Measurements from ENCODE around the gene NIPAL3.

The NIPAL3 gene

DNA sequence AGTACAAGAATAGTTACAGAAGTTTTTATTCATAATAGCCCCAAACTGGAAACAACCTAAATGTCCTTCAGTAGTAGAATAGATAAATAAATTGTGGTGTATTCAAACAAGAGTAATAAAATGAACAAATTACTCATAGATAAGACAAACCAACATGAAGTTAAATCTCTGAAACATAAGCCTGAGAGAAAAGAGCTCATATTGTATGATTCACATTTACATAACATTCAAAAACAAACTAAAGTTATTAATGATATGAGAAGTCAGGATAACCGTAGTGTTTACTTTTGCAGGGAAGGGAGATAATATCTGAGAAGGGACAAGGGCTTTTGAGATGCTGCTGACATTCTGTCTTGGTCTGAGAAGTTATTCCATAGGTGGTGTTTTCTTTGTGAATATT, 15.5 kb upstream of the NIPAL3 start:
- Histone ChIP-seq H3K36me3 (replicated peaks in 1 of 2; ENCODE audit: control insufficient read depth in 2 of 2, insufficient read depth in 2 of 2, low read length in 2 of 2) (no peaks in the 10 kb centered on the region), H4K8ac (ENCODE audit: low read depth, low read length) (no peak overlapping the region), H3K14ac (ENCODE audit: low read length) (no peak overlapping the region), H3K79me1 (ENCODE audit: low read depth, low read length) (no peaks in the 10 kb centered on the region), H2BK120ac (ENCODE audit: low read depth, low read length) (no peak overlapping the region), H3K4me1 (ENCODE audit: control insufficient read depth in 2 of 2, insufficient read depth in 1 of 2, low read depth in 1 of 2, low read length in 2 of 2) (no peaks in the 10 kb centered on the region), H2AFZ (ENCODE audit: low read length) (no peak overlapping the region), H3K18ac (ENCODE audit: low read length) (no peak overlapping the region), H3K27ac (replicated peaks; ENCODE audit: low read length) (no peak overlapping the region), H3K9me3 (replicated peaks in 1 of 2; ENCODE audit: control insufficient read depth in 2 of 2, insufficient read depth in 1 of 2, low read depth in 1 of 2, low read length in 2 of 2) (no peaks in the 10 kb centered on the region), H3K4ac (ENCODE audit: low read length) (no peak overlapping the region), H2AK5ac (ENCODE audit: low read depth, low read length) (no peak overlapping the region), H3K4me2 (ENCODE audit: insufficient read depth, low read length, poor library complexity, severe bottlenecking) (no peak overlapping the region), H3K27me3 (ENCODE audit: control insufficient read depth in 3 of 3, insufficient read depth in 3 of 3, low read depth in 1 of 3, low read length in 3 of 3) (no peaks in the 10 kb centered on the region), H2BK15ac (ENCODE audit: low read length) (no peak overlapping the region), H2BK12ac (ENCODE audit: low read length) (no peak overlapping the region), H3K4me3 (ENCODE audit: low read length in 2 of 2) (no peak overlapping the region), H4K91ac (ENCODE audit: low read depth, low read length, poor library complexity) (no peak overlapping the region), H2BK5ac (ENCODE audit: low read length) (no peak overlapping the region), H3K23ac (ENCODE audit: low read depth, low read length, poor library complexity) (no peak overlapping the region), H3K9ac (ENCODE audit: low read depth, low read length, poor library complexity) (no peak overlapping the region)
- DNase-seq (ENCODE audit: low spot score): no peak
- WGBS, 2 donors (ENCODE audit: extremely low coverage in 2 of 2, insufficient read length in 2 of 2, insufficient replicate concordance in 1 of 2): no CpG with 5 or more reads among the region's 1 CpG

DNA sequence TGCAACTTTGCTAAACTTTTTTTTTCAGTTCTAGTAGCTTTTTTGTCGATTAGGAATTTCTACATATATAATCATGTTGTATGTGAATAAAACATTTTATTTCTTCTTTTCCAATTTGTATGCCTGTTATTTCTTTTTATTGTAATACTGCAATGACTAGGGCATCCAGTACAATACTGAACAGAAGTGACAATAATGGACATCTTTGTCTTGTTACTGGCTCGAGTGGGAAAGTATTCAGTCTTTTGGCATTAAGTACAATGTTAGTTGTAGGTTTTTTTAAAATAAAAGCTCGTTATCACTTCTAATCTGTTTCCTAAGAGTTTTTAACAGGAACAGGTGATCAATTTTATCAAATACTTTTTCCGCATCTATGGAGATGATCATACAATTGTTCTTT, 11.8 kb upstream of the NIPAL3 start:
- Histone ChIP-seq H3K23ac (ENCODE audit: low read depth, low read length, poor library complexity) (no peak overlapping the region), H2BK5ac (ENCODE audit: low read length) (no peak overlapping the region), H2AK5ac (ENCODE audit: low read depth, low read length) (no peak overlapping the region)

GRCh38 chr1:24406788-24407187, 8.8 kb upstream of the NIPAL3 start:
- Histone ChIP-seq H2AK5ac (ENCODE audit: low read depth, low read length) (no peak overlapping the region), H3K23ac (ENCODE audit: low read depth, low read length, poor library complexity) (no peak overlapping the region), H3K18ac (ENCODE audit: low read length) (no peak overlapping the region), H2BK15ac (ENCODE audit: low read length) (no peak overlapping the region), H2BK5ac (ENCODE audit: low read length) (no peak overlapping the region), H2BK120ac (ENCODE audit: low read depth, low read length) (no peak overlapping the region), H3K36me3 (replicated peaks in 1 of 2; ENCODE audit: control insufficient read depth in 2 of 2, insufficient read depth in 2 of 2, low read length in 2 of 2) (no peaks in the 10 kb centered on the region), H3K4me3 (ENCODE audit: low read length in 2 of 2) (no peak overlapping the region), H2BK12ac (ENCODE audit: low read length) (no peak overlapping the region), H3K4ac (ENCODE audit: low read length) (no peak overlapping the region), H3K79me1 (ENCODE audit: low read depth, low read length) (no peaks in the 10 kb centered on the region), H3K9ac (ENCODE audit: low read depth, low read length, poor library complexity) (no peak overlapping the region), H2AFZ (ENCODE audit: low read length) (no peak overlapping the region), H3K14ac (ENCODE audit: low read length) (no peak overlapping the region), H3K9me3 (replicated peaks in 1 of 2; ENCODE audit: control insufficient read depth in 2 of 2, insufficient read depth in 1 of 2, low read depth in 1 of 2, low read length in 2 of 2) (no peaks in the 10 kb centered on the region), H4K91ac (ENCODE audit: low read depth, low read length, poor library complexity) (no peak overlapping the region), H3K27ac (replicated peaks; ENCODE audit: low read length) (no peak overlapping the region), H3K4me2 (ENCODE audit: insufficient read depth, low read length, poor library complexity, severe bottlenecking) (no peak overlapping the region), H3K4me1 (ENCODE audit: control insufficient read depth in 2 of 2, insufficient read depth in 1 of 2, low read depth in 1 of 2, low read length in 2 of 2) (no peaks in the 10 kb centered on the region), H4K8ac (ENCODE audit: low read depth, low read length) (no peak overlapping the region), H3K27me3 (ENCODE audit: control insufficient read depth in 3 of 3, insufficient read depth in 3 of 3, low read depth in 1 of 3, low read length in 3 of 3) (peaks cover 0 to 5% (median 0%) of the 10 kb centered on the region in 3 experiments)
- DNase-seq (ENCODE audit: low spot score): no peak
- no CpG with 5 or more reads among the region's 1 CpG for WGBS, 2 donors (ENCODE audit: extremely low coverage in 2 of 2, insufficient read length in 2 of 2, insufficient replicate concordance in 1 of 2)

More for the DNA sequence above, 11.8 kb upstream of the NIPAL3 start:
- H3K4me2 ChIP-seq (ENCODE audit: insufficient read depth, low read length, poor library complexity, severe bottlenecking): no peak overlapping the region
- no peak overlapping the region for H4K8ac ChIP-seq (ENCODE audit: low read depth, low read length)
- WGBS, 2 donors (ENCODE audit: extremely low coverage in 2 of 2, insufficient read length in 2 of 2, insufficient replicate concordance in 1 of 2): no CpG with 5 or more reads among the region's 4 CpGs
- no peak overlapping the region for H3K4me3 ChIP-seq (ENCODE audit: low read length in 2 of 2)
- DNase-seq (ENCODE audit: low spot score): no peak
- no peak overlapping the region for H2AFZ ChIP-seq (ENCODE audit: low read length)
- H3K36me3 ChIP-seq (replicated peaks in 1 of 2; ENCODE audit: control insufficient read depth in 2 of 2, insufficient read depth in 2 of 2, low read length in 2 of 2): no peaks in the 10 kb centered on the region
- H3K27ac ChIP-seq (replicated peaks; ENCODE audit: low read length): no peak overlapping the region
- no peak overlapping the region for H3K18ac ChIP-seq (ENCODE audit: low read length)
- no peak overlapping the region for H3K14ac ChIP-seq (ENCODE audit: low read length)
- H2BK120ac ChIP-seq (ENCODE audit: low read depth, low read length): no peak overlapping the region
- no peak overlapping the region for H4K91ac ChIP-seq (ENCODE audit: low read depth, low read length, poor library complexity)
- H3K4me1 ChIP-seq (ENCODE audit: control insufficient read depth in 2 of 2, insufficient read depth in 1 of 2, low read depth in 1 of 2, low read length in 2 of 2): no peaks in the 10 kb centered on the region
- no peaks in the 10 kb centered on the region for H3K9me3 ChIP-seq (replicated peaks in 1 of 2; ENCODE audit: control insufficient read depth in 2 of 2, insufficient read depth in 1 of 2, low read depth in 1 of 2, low read length in 2 of 2)
- no peak overlapping the region for H2BK15ac ChIP-seq (ENCODE audit: low read length)
- no peak overlapping the region for H3K9ac ChIP-seq (ENCODE audit: low read depth, low read length, poor library complexity)
- no peak overlapping the region for H2BK12ac ChIP-seq (ENCODE audit: low read length)
- no peak overlapping the region for H3K4ac ChIP-seq (ENCODE audit: low read length)
- no peaks in the 10 kb centered on the region for H3K79me1 ChIP-seq (ENCODE audit: low read depth, low read length)
- H3K27me3 ChIP-seq (ENCODE audit: control insufficient read depth in 3 of 3, insufficient read depth in 3 of 3, low read depth in 1 of 3, low read length in 3 of 3): no peaks in the 10 kb centered on the region

DNA sequence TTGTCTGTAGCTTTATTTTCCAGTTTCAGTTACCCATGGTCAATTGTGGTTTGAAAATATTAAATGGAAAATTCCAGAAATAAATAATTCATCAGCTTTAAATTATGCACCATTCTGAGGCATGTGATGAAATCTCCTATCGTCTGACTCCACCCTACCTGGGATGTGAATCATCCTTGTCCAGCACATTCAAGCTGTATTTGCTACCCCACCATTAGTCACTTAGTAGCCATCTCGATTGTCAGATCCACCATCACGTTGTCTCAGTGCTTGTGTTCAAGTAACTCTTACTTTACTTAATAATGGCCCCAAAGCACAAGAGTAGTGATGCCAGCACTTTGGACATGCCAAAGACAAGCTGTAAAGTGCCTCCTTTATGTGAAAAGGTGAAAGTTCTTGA, 6.1 kb upstream of the NIPAL3 start:
- no peak for DNase-seq (ENCODE audit: low spot score)
- Histone ChIP-seq H2BK120ac (ENCODE audit: low read depth, low read length) (no peak overlapping the region), H2BK15ac (ENCODE audit: low read length) (no peak overlapping the region), H3K4me2 (ENCODE audit: insufficient read depth, low read length, poor library complexity, severe bottlenecking) (no peak overlapping the region), H2AK5ac (ENCODE audit: low read depth, low read length) (no peak overlapping the region), H2AFZ (ENCODE audit: low read length) (no peak overlapping the region), H2BK5ac (ENCODE audit: low read length) (no peak overlapping the region), H3K27ac (replicated peaks; ENCODE audit: low read length) (no peak overlapping the region), H3K36me3 (replicated peaks in 1 of 2; ENCODE audit: control insufficient read depth in 2 of 2, insufficient read depth in 2 of 2, low read length in 2 of 2) (no peaks in the 10 kb centered on the region), H3K23ac (ENCODE audit: low read depth, low read length, poor library complexity) (no peak overlapping the region), H3K79me1 (ENCODE audit: low read depth, low read length) (peaks cover 4% of the 10 kb centered on the region), H3K9me3 (replicated peaks in 1 of 2; ENCODE audit: control insufficient read depth in 2 of 2, insufficient read depth in 1 of 2, low read depth in 1 of 2, low read length in 2 of 2) (no peaks in the 10 kb centered on the region), H3K18ac (ENCODE audit: low read length) (no peak overlapping the region), H3K4me3 (ENCODE audit: low read length in 2 of 2) (no peak overlapping the region), H2BK12ac (ENCODE audit: low read length) (no peak overlapping the region), H4K91ac (ENCODE audit: low read depth, low read length, poor library complexity) (no peak overlapping the region), H3K27me3 (ENCODE audit: control insufficient read depth in 3 of 3, insufficient read depth in 3 of 3, low read depth in 1 of 3, low read length in 3 of 3) (peaks cover 0 to 26% (median 0%) of the 10 kb centered on the region in 3 experiments), H3K9ac (ENCODE audit: low read depth, low read length, poor library complexity) (no peak overlapping the region), H3K4me1 (ENCODE audit: control insufficient read depth in 2 of 2, insufficient read depth in 1 of 2, low read depth in 1 of 2, low read length in 2 of 2) (peaks cover 0 to 6% of the 10 kb centered on the region in 2 donors), H3K4ac (ENCODE audit: low read length) (no peak overlapping the region), H4K8ac (ENCODE audit: low read depth, low read length) (no peak overlapping the region), H3K14ac (ENCODE audit: low read length) (no peak overlapping the region)
- no CpG with 5 or more reads among the region's 3 CpGs for WGBS, 2 donors (ENCODE audit: extremely low coverage in 2 of 2, insufficient read length in 2 of 2, insufficient replicate concordance in 1 of 2)
